Measurements from ENCODE around the gene RASA2. TPM values are rescaled to one million over a fixed set of nuclear protein-coding genes. Genes with fewer than 3 reads are reported as not detected.

Gene RASA2
- total RNA-seq, 4 donors from 2014 or later = 9.1 to 12.8 (median 10.6) TPM

DNA sequence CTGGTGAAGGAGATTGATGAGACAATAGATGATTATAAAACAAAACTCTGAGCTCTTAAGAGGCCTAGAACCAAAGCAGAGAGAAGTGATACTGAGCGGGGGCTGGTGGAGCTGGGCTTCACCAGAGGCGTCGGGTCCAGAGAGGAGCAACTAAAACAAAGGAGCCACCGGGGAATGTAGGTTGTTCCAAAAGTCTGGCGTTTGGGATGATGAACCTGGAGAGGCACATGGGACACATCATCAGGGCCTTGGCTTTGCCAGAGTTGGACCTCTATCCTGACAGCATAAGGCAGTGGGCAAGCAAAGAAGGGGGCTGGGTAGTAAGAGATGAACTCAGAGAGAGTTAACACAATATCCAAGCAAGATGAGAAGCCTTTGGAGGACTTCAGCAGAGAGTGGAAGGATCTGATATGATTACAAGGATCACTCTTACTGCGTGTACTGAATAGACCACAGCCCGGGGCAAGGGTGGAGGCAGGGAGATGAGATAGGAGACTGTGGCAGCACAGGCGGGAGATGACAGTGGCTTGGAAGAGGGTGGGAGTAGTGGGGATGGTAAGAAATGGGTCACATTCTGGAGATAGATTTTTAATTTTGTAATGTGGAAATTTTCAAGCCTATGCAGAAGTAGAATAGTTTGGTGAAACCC lies 36.0 kb upstream of the RASA2 start:
- no peaks in the 10 kb centered on the region for H3K9me3 ChIP-seq
- no peaks in the 10 kb centered on the region for H3K27me3 ChIP-seq
- H3K4me1 ChIP-seq = peaks cover 17 to 64% (median 55%) of the 10 kb centered on the region in 4 donors
- peak overlapping the region in 3 of 4 donors; percentile 45 to 72 (median 64) for H3K27ac ChIP-seq (replicated peaks in 1 of 4)
- WGBS = 79% methylated on average over 8 of the region's 8 CpGs
- intact Hi-C loops (cut with DNase I) = loop anchor here (5.0 to 10.0 kb wide), 3 partner anchors 49 to 424 kb away; partner anchors contain the start of genes ATP1B3 and PXYLP1
- H3K4me3 ChIP-seq = no peak overlapping the region
- TF ChIP-seq EP300 (IDR thresholded peaks at IDR 0.05) (no peak), CTCF (IDR thresholded peaks at IDR 0.05) (no peak), POLR2AphosphoS5 (IDR thresholded peaks at IDR 0.05) (no peak)
- no peak for DNase-seq (ENCODE audit: extremely low spot score)
- peaks cover 0 to 18% (median 6%) of the 10 kb centered on the region in 4 donors for H3K36me3 ChIP-seq

GRCh38 chr3:141452045-141452444 lies 34.8 kb upstream of the RASA2 start:
- no peak for TF ChIP-seq EP300 (IDR thresholded peaks at IDR 0.05)
- no peak for TF ChIP-seq POLR2A (IDR thresholded peaks at IDR 0.05; ENCODE audit: low read depth)
- TF ChIP-seq POLR2AphosphoS5 (IDR thresholded peaks at IDR 0.05) = peak in 1 of 2 donors; percentile 20
- TF ChIP-seq CTCF (IDR thresholded peaks at IDR 0.05) = peak; percentile 73 to 74 (median 73)
- H3K27me3 ChIP-seq = no peaks in the 10 kb centered on the region
- DNase-seq (ENCODE audit: extremely low spot score) = no peak
- H3K9me3 ChIP-seq = no peaks in the 10 kb centered on the region
- H3K4me1 ChIP-seq = peaks cover 14 to 65% (median 55%) of the 10 kb centered on the region in 4 donors
- no peak overlapping the region for H3K4me3 ChIP-seq
- intact Hi-C loops (cut with DNase I) = loop anchor here (2.0 to 10.0 kb wide), 5 partner anchors 50 to 423 kb away; partner anchors contain the start of genes ATP1B3 and PXYLP1
- H3K36me3 ChIP-seq = peaks cover 0 to 8% (median 3%) of the 10 kb centered on the region in 4 donors
- H3K27ac ChIP-seq (replicated peaks in 1 of 4) = peak overlapping the region; percentile 2 to 51 (median 26)

DNA sequence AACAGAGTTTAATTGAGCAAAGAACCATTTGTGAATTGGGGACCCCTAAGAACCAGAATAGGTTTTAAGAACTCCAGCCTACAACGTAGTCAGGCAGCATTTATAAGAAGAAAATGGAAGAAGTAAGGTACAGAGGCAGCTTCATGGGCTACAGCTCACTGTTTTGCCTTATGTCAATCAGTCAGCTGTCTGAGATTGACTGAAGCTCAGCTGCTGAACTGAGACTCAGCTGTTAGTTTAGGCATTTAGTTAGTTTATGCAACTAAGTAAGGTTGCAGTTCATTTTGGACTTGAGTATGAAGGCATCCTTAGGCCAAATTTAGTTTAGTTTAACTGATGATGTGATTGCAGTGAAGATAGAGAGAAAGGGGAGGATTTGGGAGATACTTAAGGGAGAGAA lies 34.1 kb upstream of the RASA2 start:
- 100% methylated on average over 1 of the region's 1 CpG for WGBS
- peaks cover 0 to under 1% (median 0%) of the 10 kb centered on the region in 4 donors for H3K36me3 ChIP-seq

GRCh38 chr3:141454054-141454453 lies 32.8 kb upstream of the RASA2 start:
- WGBS = 77% methylated on average over 3 of the region's 3 CpGs
- DNase-seq (ENCODE audit: extremely low spot score) = no peak
- peaks cover 5 to 48% (median 42%) of the 10 kb centered on the region in 4 donors for H3K4me1 ChIP-seq
- H3K9me3 ChIP-seq = no peaks in the 10 kb centered on the region
- H3K36me3 ChIP-seq = no peaks in the 10 kb centered on the region
- H3K27me3 ChIP-seq = no peaks in the 10 kb centered on the region
- intact Hi-C loops (cut with DNase I) = loop anchor here (5.0 to 10.0 kb wide), 3 partner anchors 52 to 421 kb away; partner anchors contain the start of genes ATP1B3 and PXYLP1
- no peak overlapping the region for H3K27ac ChIP-seq (replicated peaks in 1 of 4)
- no peak for TF ChIP-seq POLR2AphosphoS5 (IDR thresholded peaks at IDR 0.05)
- no peak for TF ChIP-seq EP300 (IDR thresholded peaks at IDR 0.05)
- TF ChIP-seq CTCF (IDR thresholded peaks at IDR 0.05) = no peak
- TF ChIP-seq POLR2A (IDR thresholded peaks at IDR 0.05; ENCODE audit: low read depth) = no peak
- no peak overlapping the region for H3K4me3 ChIP-seq

More for the DNA sequence above, 34.1 kb upstream of the RASA2 start:
- Histone ChIP-seq H3K4me3 (no peak overlapping the region), H3K9me3 (no peaks in the 10 kb centered on the region), H3K27ac (replicated peaks in 1 of 4) (no peak overlapping the region), H3K27me3 (no peaks in the 10 kb centered on the region), H3K4me1 (peaks cover 14 to 58% (median 55%) of the 10 kb centered on the region in 4 donors)
- TF ChIP-seq CTCF (IDR thresholded peaks at IDR 0.05) (no peak), EP300 (IDR thresholded peaks at IDR 0.05) (no peak), POLR2A (IDR thresholded peaks at IDR 0.05; ENCODE audit: low read depth) (no peak), POLR2AphosphoS5 (IDR thresholded peaks at IDR 0.05) (no peak)
- intact Hi-C loops (cut with DNase I) = loop anchor here (2.0 to 10.0 kb wide), 5 partner anchors 50 to 422 kb away; partner anchors contain the start of genes ATP1B3 and PXYLP1
- DNase-seq (ENCODE audit: extremely low spot score) = no peak
